H1 (cell line): ENCODE measurements around the gene TRNP1. TPM values are rescaled to one million over a fixed set of nuclear protein-coding genes. Genes with fewer than 3 reads are reported as not detected.

Experiments used
- BRCA1 ChIP-seq: IDR thresholded peaks from 2 replicates; pipeline ENCODE4 v1.6.1; 2012; ENCODE audit warnings: low read depth, low read length, improper control_type of control experiment
- EGR1 ChIP-seq: IDR thresholded peaks from 2 replicates; pipeline ENCODE4 v1.6.1; 2011; ENCODE audit warnings: low read depth, low read length, borderline replicate concordance
- KDM1A ChIP-seq: fragments of 200-600, 300-600 bp; sonication (generic); IDR thresholded peaks from 2 replicates; pipeline ENCODE4 v1.7.1; 2016; ENCODE audit warnings: mild to moderate bottlenecking, low read length, borderline replicate concordance
- SRF ChIP-seq: IDR thresholded peaks from 2 replicates; pipeline ENCODE4 v1.6.1; 2011; ENCODE audit warnings: mild to moderate bottlenecking, low read depth, low read length, moderate library complexity
- polyA plus RNA-seq, 7 experiments: library from polyadenylated mRNA; depleted of rRNA in 3 of 7; stranded (reverse) in 5 of 7; unstranded in 2 of 7; fragments of >200 nt in 5 of 7; fragments of 200-250 nt in 2 of 7; gene quantifications; 1 replicate in 5 of 7; 2 replicates in 1 of 7; 4 replicates in 1 of 7; pipeline versions ENCODE4 v1.2.1 to v1.2.3, GENCODE V29; 2011 to 2013; ENCODE audit warnings: missing spikeins in 2 of 7, mixed read lengths in 2 of 7
- total RNA-seq: library from RNA; stranded (reverse); fragmentation: NEBNext Ultra II Directional; extraction: Animal tissue kit (Norgen Biotek cat#: 25700); gene quantifications from 2 replicates; pipeline ENCODE4 v1.2.1, GENCODE V29; 2021

The TRNP1 gene
- total and polyA plus RNA-seq, 2 of the 8 experiments (the other 6 are each of a cell fraction or from before 2014, with no cell fraction given) = 51.7 to 102 TPM

- no peak for TF ChIP-seq KDM1A
- TF ChIP-seq EGR1 = no peak
- no peak for TF ChIP-seq BRCA1
- no peak for TF ChIP-seq SRF
Observed at GRCh38 chr1:27021354-27022031, 28.0 kb downstream of the TRNP1 start (continued).
